ENCODE results near the gene SEC24D.

Gene SEC24D

DNA sequence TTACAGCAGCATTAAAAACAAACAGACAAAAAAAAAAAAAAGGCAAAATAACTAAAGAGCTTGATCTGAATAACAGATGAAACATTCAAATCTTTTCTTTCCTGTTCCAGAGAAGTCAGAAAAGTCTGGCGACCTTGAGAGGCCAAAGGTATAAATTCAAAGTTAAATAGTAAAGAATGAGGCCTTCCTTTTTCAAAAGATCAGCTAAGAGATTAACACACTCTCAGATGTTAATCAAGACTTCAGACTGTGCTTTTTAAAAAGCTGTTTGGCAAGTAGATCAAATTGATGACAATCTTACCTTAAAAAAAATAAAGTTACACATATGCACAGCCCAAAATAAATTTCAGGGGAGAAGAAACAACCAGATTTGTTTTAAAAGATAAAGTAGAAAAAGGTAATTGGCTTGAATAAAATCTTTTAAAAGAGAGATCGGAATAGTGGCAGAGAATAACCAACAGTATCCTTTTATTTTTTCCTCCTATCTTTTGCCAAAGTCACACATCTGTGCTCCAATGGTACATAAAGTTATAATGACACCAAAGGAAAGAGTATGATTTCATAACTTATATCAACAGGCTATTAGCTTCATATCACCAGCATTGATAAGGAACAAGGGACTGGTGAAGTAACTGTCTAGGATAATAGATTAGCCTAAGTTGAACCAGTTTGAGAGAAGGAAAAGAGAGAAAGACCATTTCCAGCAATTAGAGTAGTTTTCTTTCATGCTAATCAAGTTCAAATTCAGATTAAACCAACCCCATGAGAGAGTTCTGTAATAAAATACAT is 80.3 kb downstream of the SEC24D start:
- TF ChIP-seq, protein P1, sequence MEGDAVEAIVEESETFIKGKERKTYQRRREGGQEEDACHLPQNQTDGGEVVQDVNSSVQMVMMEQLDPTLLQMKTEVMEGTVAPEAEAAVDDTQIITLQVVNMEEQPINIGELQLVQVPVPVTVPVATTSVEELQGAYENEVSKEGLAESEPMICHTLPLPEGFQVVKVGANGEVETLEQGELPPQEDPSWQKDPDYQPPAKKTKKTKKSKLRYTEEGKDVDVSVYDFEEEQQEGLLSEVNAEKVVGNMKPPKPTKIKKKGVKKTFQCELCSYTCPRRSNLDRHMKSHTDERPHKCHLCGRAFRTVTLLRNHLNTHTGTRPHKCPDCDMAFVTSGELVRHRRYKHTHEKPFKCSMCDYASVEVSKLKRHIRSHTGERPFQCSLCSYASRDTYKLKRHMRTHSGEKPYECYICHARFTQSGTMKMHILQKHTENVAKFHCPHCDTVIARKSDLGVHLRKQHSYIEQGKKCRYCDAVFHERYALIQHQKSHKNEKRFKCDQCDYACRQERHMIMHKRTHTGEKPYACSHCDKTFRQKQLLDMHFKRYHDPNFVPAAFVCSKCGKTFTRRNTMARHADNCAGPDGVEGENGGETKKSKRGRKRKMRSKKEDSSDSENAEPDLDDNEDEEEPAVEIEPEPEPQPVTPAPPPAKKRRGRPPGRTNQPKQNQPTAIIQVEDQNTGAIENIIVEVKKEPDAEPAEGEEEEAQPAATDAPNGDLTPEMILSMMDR (IDR thresholded peaks at IDR 0.05; ENCODE audit: low read depth, low read length) = no peak
- no peak for DNase-seq (ENCODE audit: low read depth in 2 of 2)

DNA sequence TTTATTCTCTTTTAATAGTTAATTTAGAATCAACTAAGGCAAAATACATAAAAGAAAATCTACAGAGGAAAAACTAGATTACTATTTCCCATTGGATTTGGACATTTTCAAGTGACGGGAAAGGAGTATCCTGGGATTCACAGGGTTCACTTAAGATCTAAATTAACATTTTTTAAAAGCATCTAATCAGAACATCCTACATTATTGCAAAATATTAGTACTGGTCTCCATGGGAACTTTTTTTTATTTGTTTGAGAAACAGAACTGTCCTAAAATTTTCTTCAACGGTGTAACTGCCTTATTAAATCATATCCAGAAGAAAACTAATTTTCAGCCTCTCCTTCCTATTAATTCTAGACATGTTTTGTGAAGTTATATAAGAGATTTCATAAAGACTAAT is 81.0 kb downstream of the SEC24D start:
- no peak overlapping the region for H3K4me3 ChIP-seq (replicated peaks in 1 of 2; ENCODE audit: low read depth in 2 of 2, low read length in 2 of 2)
- no peak for DNase-seq (ENCODE audit: low read depth in 2 of 2)
- TF ChIP-seq, protein P1 (IDR thresholded peaks at IDR 0.05; ENCODE audit: low read depth, low read length) = no peak

More for the DNA sequence above, 80.3 kb downstream of the SEC24D start:
- H3K4me3 ChIP-seq (replicated peaks in 1 of 2; ENCODE audit: low read depth in 2 of 2, low read length in 2 of 2) = no peak overlapping the region

DNA sequence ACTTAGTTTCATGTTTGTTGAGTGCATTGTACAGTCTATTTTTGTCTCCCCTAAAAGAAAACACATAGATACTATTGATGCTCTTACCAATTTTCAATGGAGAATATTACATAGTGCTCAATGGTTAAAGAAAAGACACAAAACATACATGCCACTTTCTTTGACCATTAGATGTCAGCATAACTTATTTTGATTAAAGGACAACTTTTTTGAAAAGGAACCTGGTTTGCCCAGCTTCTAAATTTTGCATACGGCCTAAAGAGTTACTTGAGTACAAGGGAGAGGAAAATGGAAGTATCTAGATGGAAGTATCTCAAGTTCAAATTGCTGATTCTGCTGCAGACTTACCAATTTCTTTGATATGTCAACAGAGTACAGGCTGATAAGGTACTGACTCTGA is 82.2 kb downstream of the SEC24D start:
- H3K4me3 ChIP-seq (replicated peaks in 1 of 2; ENCODE audit: low read depth in 2 of 2, low read length in 2 of 2) = no peak overlapping the region
- TF ChIP-seq, protein P1 (IDR thresholded peaks at IDR 0.05; ENCODE audit: low read depth, low read length) = no peak
- no peak for DNase-seq (ENCODE audit: low read depth in 2 of 2)

DNA sequence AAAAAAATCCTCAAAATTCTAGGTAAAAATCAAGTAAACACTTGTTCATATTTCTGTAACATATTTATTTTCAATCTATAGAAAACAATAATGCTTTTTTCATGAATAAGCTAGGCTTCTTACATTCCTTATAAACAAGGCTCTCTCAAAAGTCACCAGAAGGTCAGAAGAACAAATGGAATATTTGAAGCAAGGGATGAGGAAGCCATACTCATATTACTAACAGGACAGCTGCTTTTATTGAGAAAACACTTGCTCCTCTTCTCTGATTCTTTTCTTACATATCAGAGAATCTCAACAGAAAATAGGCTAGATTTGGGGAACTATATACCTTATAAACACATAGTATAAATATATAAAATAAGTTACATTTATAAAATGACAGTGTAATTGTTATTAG is 82.8 kb downstream of the SEC24D start:
- TF ChIP-seq, protein P1 (IDR thresholded peaks at IDR 0.05; ENCODE audit: low read depth, low read length) = no peak

DNA sequence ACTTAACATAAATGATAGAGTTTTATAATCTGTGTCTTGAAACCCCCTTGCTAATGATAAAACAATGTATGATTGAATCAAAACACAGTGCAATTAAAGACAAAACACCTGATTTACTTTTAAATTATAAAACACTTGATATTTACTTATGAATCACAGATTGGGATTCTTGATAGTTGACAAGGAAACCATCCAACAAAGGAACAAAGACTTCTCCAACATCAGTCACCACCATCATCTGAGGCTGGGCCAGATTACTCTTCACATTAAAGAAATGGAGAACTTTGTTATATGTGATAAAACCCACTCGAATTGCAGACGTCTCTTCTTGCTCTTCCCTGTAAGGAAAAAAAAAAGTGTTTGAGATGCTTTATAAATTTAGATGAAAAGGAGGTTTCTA is 83.4 kb downstream of the SEC24D start:
- H3K4me3 ChIP-seq (replicated peaks in 1 of 2; ENCODE audit: low read depth in 2 of 2, low read length in 2 of 2) = no peak overlapping the region
- TF ChIP-seq, protein P1 (IDR thresholded peaks at IDR 0.05; ENCODE audit: low read depth, low read length) = no peak
- DNase-seq (ENCODE audit: low read depth in 2 of 2) = peak in 1 of 2 donors; percentile 51

More for the DNA sequence above, 82.8 kb downstream of the SEC24D start:
- DNase-seq (ENCODE audit: low read depth in 2 of 2) = no peak
- no peak overlapping the region for H3K4me3 ChIP-seq (replicated peaks in 1 of 2; ENCODE audit: low read depth in 2 of 2, low read length in 2 of 2)

GRCh38 chr4:118751629-118752323 is 84.2 kb downstream of the SEC24D start:
- H3K4me3 ChIP-seq (replicated peaks in 1 of 2; ENCODE audit: low read depth in 2 of 2, low read length in 2 of 2) = no peak overlapping the region
- TF ChIP-seq, protein P1 (IDR thresholded peaks at IDR 0.05; ENCODE audit: low read depth, low read length) = no peak
- peak; percentile 45 to 86 for DNase-seq (ENCODE audit: low read depth in 2 of 2)

Data from cardiac fibroblast (primary cell).